GM12891 (cell line): Measurements from ENCODE around the gene MEGF8. TPM values are rescaled to one million over a fixed set of nuclear protein-coding genes. Genes with fewer than 3 reads are reported as not detected.

Experiments
- DNase-seq: peaks from one replicate; pipeline ENCODE4 v3.0.0; 2011; ENCODE audit warnings: low spot score; ENCODE audit not compliant: insufficient read length
- FAIRE-seq: peaks from 2 replicates; lab custom pipeline; 2011; peaks lifted over from hg19 to GRCh38; lab: Jason Lieb, UNC
- PAX5 ChIP-seq: IDR thresholded peaks from 2 replicates; pipeline ENCODE4 v1.6.1; 2011; ENCODE audit warnings: low read length, moderate library complexity, mild to moderate bottlenecking; ENCODE audit not compliant: insufficient read depth, severe bottlenecking
- POLR2A ChIP-seq: IDR thresholded peaks from 2 replicates; pipeline ENCODE4 v1.6.1; 2011; ENCODE audit warnings: low read depth, low read length, control low read depth
- POLR2AphosphoS5 ChIP-seq: IDR thresholded peaks from 2 replicates; pipeline ENCODE4 v1.6.1; 2011; ENCODE audit warnings: low read depth, low read length, control low read depth
- POU2F2 ChIP-seq: IDR thresholded peaks from 2 replicates; pipeline ENCODE4 v1.6.1; 2011; ENCODE audit warnings: low read depth, mild to moderate bottlenecking, control low read depth, low read length, moderate library complexity
- SPI1 ChIP-seq: IDR thresholded peaks from 2 replicates; pipeline ENCODE4 v1.6.1; 2011; ENCODE audit warnings: low read depth, low read length, control low read depth
- TAF1 ChIP-seq: IDR thresholded peaks from 2 replicates; pipeline ENCODE4 v1.6.1; 2011; ENCODE audit warnings: low read depth, low read length, control low read depth
- polyA plus RNA-seq: library from polyadenylated mRNA; unstranded; fragments of >200 nt; gene quantifications from one replicate; pipeline ENCODE4 v1.2.1, GENCODE V29; 2012; ENCODE audit warnings: low read depth, missing spikeins, inconsistent platforms; ENCODE audit not compliant: missing spikeins

The MEGF8 gene
- polyA plus RNA-seq, result 4.0 TPM

- TF ChIP-seq POLR2AphosphoS5 (0 out of 2 replicates have a peak, but pooled peaks have one; percentile 42), POLR2A (no peak), SPI1 (no peak), PAX5 (no peak), TAF1 (peak; percentile 59), POU2F2 (peak; percentile 63)
- DNase-seq (peak; percentile 98), FAIRE-seq (peak; percentile 100)
Observed at GRCh38 chr19:42325308-42325895, at the start of gene MEGF8. Gene MEGF8, plus strand, starts transcription at chr19:42325635. Its CDS starts 609 bp downstream, at chr19:42326244.

GRCh38 chr19:42276284-42276683 lies 49.2 kb upstream of the MEGF8 start:
- DNase-seq, result no peak
- no peak for TF ChIP-seq POLR2AphosphoS5
- TF ChIP-seq POU2F2, result peak; percentile 12; the same call in 1 of the 2 replicates
- FAIRE-seq, result no peak

GRCh38 chr19:42276821-42277220 lies 48.6 kb upstream of the MEGF8 start:
- no peak for TF ChIP-seq POLR2AphosphoS5
- TF ChIP-seq SPI1, result no peak
- no peak for TF ChIP-seq POLR2A
- no peak for TF ChIP-seq TAF1
- TF ChIP-seq PAX5, result no peak
- TF ChIP-seq POU2F2, result no peak
- no peak for DNase-seq
- peak; percentile 78 for FAIRE-seq

GRCh38 chr19:42277821-42278451 lies 47.5 kb upstream of the MEGF8 start:
- no peak for TF ChIP-seq POLR2AphosphoS5
- no peak for TF ChIP-seq SPI1
- no peak for TF ChIP-seq TAF1
- no peak for TF ChIP-seq POU2F2
- TF ChIP-seq PAX5, result no peak
- no peak for TF ChIP-seq POLR2A
- DNase-seq (no peak), FAIRE-seq (no peak)

GRCh38 chr19:42278452-42279154 lies 46.8 kb upstream of the MEGF8 start:
- no peak for TF ChIP-seq SPI1
- no peak for TF ChIP-seq POU2F2
- TF ChIP-seq TAF1, result no peak
- TF ChIP-seq PAX5, result no peak
- TF ChIP-seq POLR2AphosphoS5, result no peak
- TF ChIP-seq POLR2A, result no peak
- no peak for DNase-seq
- FAIRE-seq, result peak; percentile 23

- DNase-seq (no peak), FAIRE-seq (peak; percentile 20)
- no peak; the same call in 1 of the 2 replicates for TF ChIP-seq POLR2A
- TF ChIP-seq TAF1, result no peak
- no peak for TF ChIP-seq SPI1
- TF ChIP-seq PAX5, result no peak
- no peak for TF ChIP-seq POU2F2
Observed at GRCh38 chr19:42279155-42279901, 46.1 kb upstream of the MEGF8 start.

GRCh38 chr19:42279902-42280814 lies 45.3 kb upstream of the MEGF8 start:
- DNase-seq (peak; percentile 96), FAIRE-seq (peak; percentile 98)
- TF ChIP-seq POLR2AphosphoS5, result peak; percentile 39; the same call in 1 of the 2 replicates
- no peak for TF ChIP-seq PAX5
- TF ChIP-seq POLR2A, result peak; percentile 42; the same call in 1 of the 2 replicates

- no peak for TF ChIP-seq POU2F2
- no peak for TF ChIP-seq POLR2AphosphoS5
- TF ChIP-seq SPI1, result no peak
- TF ChIP-seq POLR2A, result no peak
- TF ChIP-seq PAX5, result no peak
- TF ChIP-seq TAF1, result no peak
- FAIRE-seq, result no peak
- DNase-seq, result no peak
Observed at GRCh38 chr19:42280815-42281145, 44.7 kb upstream of the MEGF8 start.
